ENCODE data around the gene IQGAP2. TPM values are rescaled to one million over a fixed set of nuclear protein-coding genes. Genes with fewer than 3 reads are reported as not detected.

IQGAP2 gene
- total and polyA plus RNA-seq, 9 of the 15 experiments (the other 6 are each of a cell fraction or from before 2014, with no cell fraction given): 8.7 to 23.2 (median 17.4) TPM

DNA sequence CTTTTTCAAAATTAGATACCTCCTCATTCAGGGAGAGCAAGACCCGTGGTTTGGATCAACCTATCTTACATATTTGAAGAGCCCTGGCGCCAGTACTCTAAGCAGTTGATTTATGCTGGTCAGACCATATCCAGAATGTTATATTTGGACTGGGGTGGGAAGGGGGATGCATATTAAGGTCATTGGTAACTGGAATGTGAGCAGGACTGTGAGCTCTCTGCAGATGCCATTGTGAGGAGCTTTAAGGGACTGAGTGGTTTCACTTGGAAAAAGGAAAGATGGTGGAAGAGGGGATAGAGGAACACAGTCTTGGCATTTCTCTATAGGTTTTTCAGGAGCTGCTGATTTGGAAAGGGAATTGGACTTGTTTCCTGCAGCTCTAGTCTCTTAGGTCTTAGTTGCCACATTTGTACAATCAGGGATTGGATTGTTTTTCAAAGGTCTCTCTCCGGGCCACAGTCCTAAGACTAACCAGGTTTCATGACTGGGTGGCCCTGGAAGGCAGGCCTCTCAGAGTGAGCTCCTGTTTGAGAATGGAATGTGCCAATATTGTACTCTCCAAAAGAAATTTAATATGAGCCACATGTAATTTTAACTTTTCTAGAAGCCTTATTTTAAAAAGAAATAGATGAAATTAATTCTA, 287.1 kb downstream of the IQGAP2 start:
- Histone ChIP-seq H3K9ac (ENCODE audit: insufficient read depth in 1 of 2, low read depth in 2 of 2, low read length in 2 of 2) (no peak overlapping the region), H3K27ac (ENCODE audit: extremely low read depth, low read depth, low read length) (no peak overlapping the region), H3K9me3 (replicated peaks; ENCODE audit: control insufficient read depth, insufficient read depth, low read depth, low read length) (no peaks in the 10 kb centered on the region), H3K4me3 (no peak overlapping the region), H3K36me3 (ENCODE audit: control insufficient read depth, insufficient read depth, low read length) (no peaks in the 10 kb centered on the region), H3K9me1 (ENCODE audit: control insufficient read depth, insufficient read depth, low read length) (no peaks in the 10 kb centered on the region), H2AFZ (ENCODE audit: low read depth, low read length) (no peak overlapping the region), H3K27me3 (ENCODE audit: control insufficient read depth in 2 of 2, insufficient read depth in 2 of 2, low read length in 2 of 2) (no peaks in the 10 kb centered on the region), H4K20me1 (replicated peaks; ENCODE audit: control insufficient read depth, insufficient read depth, low read length) (no peaks in the 10 kb centered on the region), H3K4me2 (ENCODE audit: insufficient read depth, low read length) (no peak overlapping the region), H3K4me1 (replicated peaks in 1 of 2; ENCODE audit: control insufficient read depth in 2 of 2, insufficient read depth in 2 of 2, low read length in 2 of 2) (peaks cover 0 to 10% of the 10 kb centered on the region in 2 experiments; a peak in 3 of 5 replicates), H3K79me2 (ENCODE audit: control insufficient read depth, insufficient read depth, low read length) (no peaks in the 10 kb centered on the region)
- WGBS (ENCODE audit: insufficient coverage, low coverage, missing lambda C conversion rate): 78% methylated on average over 3 of the region's 3 CpGs
- POLR2A ChIA-PET: interaction anchor here (0.6 to 2.6 kb wide), 4 partner anchors 10 to 327 kb away, joined by 3 to 9 read pairs (median 6); no protein-coding TSS in a partner anchor
- intact Hi-C loops (cut with micrococcal nuclease): no loop called here
- in situ Hi-C loops (cut with MboI): no loop called here
- TF ChIP-seq PRPF4 (IDR thresholded peaks at IDR 0.05; ENCODE audit: insufficient read depth, low read depth, low read length, poor library complexity, severe bottlenecking) (no peak), ZNF354B (CRISPR knock-in tag; IDR thresholded peaks at IDR 0.05) (no peak), BMI1 (IDR thresholded peaks at IDR 0.05; ENCODE audit: low read length) (no peak), ZNF589 (CRISPR knock-in tag; IDR thresholded peaks at IDR 0.05; ENCODE audit: low read depth) (no peak), ZFP30 (CRISPR knock-in tag; IDR thresholded peaks at IDR 0.05; ENCODE audit: borderline replicate concordance) (no peak), CAMTA2 (CRISPR knock-in tag; conservative IDR thresholded peaks at IDR 0.05) (no peak)
- DNase-seq (ENCODE audit: extremely low read depth in 1 of 4, low spot score in 3 of 4) (no peak), FAIRE-seq (no peak), ATAC-seq (no peak)
- BruUV-seq (replicated peaks): no TSS peak
- CTCF ChIA-PET (ENCODE audit: low intra/inter-chr PET ratio): no interaction called here
